ENCODE measurements around the gene IKBKE. TPM values are rescaled to one million over a fixed set of nuclear protein-coding genes. Genes with fewer than 3 reads are reported as not detected.

IKBKE gene
- total RNA-seq, 2 donors from 2014 or later, result 5.0 to 8.5 TPM

- H3K4me1 Mint-ChIP-seq, result no peaks in the 10 kb centered on the region
Observed at GRCh38 chr1:206495493-206496046, 25.3 kb downstream of the IKBKE start.

GRCh38 chr1:206496131-206496793 lies 26.0 kb downstream of the IKBKE start:
- Histone ChIP-seq H3K4me1 (ENCODE audit: control insufficient read depth, insufficient read depth, low read length) (no peaks in the 10 kb centered on the region), H3K27me3 (ENCODE audit: control insufficient read depth, insufficient read depth, low read length, poor library complexity, severe bottlenecking) (no peaks in the 10 kb centered on the region), H3K36me3 (ENCODE audit: control insufficient read depth, insufficient read depth, low read length) (no peaks in the 10 kb centered on the region), H3K9ac (ENCODE audit: extremely low read depth, low read length, poor library complexity, severe bottlenecking) (no peak overlapping the region), H3K4me3 (ENCODE audit: low read length) (no peak overlapping the region), H3K9me3 (ENCODE audit: control insufficient read depth, low read length) (no peaks in the 10 kb centered on the region), H3K27ac (ENCODE audit: low read depth, low read length) (no peak overlapping the region)
- Mint-ChIP-seq H3K36me3 (ENCODE audit: low read depth) (peaks cover 17% of the 10 kb centered on the region), H3K27me3 (ENCODE audit: insufficient read depth) (no peaks in the 10 kb centered on the region), H3K4me1 (peaks cover 4% of the 10 kb centered on the region), H3K9me3 (no peaks in the 10 kb centered on the region), H3K27ac (no peak overlapping the region), H3K4me3 (no peak overlapping the region)
- TF ChIP-seq CTCF (conservative IDR thresholded peaks at IDR 0.05), result no peak
- DNase-seq, result no peak
- 76 to 83% methylated on average over 2 to 6 of the region's 6 CpGs for WGBS, 2 experiments (ENCODE audit: insufficient coverage in 1 of 2, insufficient read length in 1 of 2)

More at GRCh38 chr1:206495493-206496046, 25.3 kb downstream of the IKBKE start:
- no peaks in the 10 kb centered on the region for H3K36me3 ChIP-seq (ENCODE audit: control insufficient read depth, insufficient read depth, low read length)
- Mint-ChIP-seq H3K9me3 (no peaks in the 10 kb centered on the region), H3K27me3 (ENCODE audit: insufficient read depth) (no peaks in the 10 kb centered on the region), H3K4me3 (no peak overlapping the region), H3K36me3 (ENCODE audit: low read depth) (peaks cover 19% of the 10 kb centered on the region), H3K27ac (no peak overlapping the region)
- no peak overlapping the region for H3K27ac ChIP-seq (ENCODE audit: low read depth, low read length)
- TF ChIP-seq CTCF (conservative IDR thresholded peaks at IDR 0.05), result no peak
- H3K27me3 ChIP-seq (ENCODE audit: control insufficient read depth, insufficient read depth, low read length, poor library complexity, severe bottlenecking), result no peaks in the 10 kb centered on the region
- no peaks in the 10 kb centered on the region for H3K9me3 ChIP-seq (ENCODE audit: control insufficient read depth, low read length)
- WGBS, 2 experiments (ENCODE audit: insufficient coverage in 1 of 2, insufficient read length in 1 of 2), result 82% methylated on average over 3 of the region's 3 CpGs
- DNase-seq, result no peak
- H3K4me1 ChIP-seq (ENCODE audit: control insufficient read depth, insufficient read depth, low read length), result no peaks in the 10 kb centered on the region
- H3K9ac ChIP-seq (ENCODE audit: extremely low read depth, low read length, poor library complexity, severe bottlenecking), result no peak overlapping the region
- no peak overlapping the region for H3K4me3 ChIP-seq (ENCODE audit: low read length)

- H3K4me3 ChIP-seq (ENCODE audit: low read length), result no peak overlapping the region
- WGBS, 2 experiments (ENCODE audit: insufficient coverage in 1 of 2, insufficient read length in 1 of 2), result 76 to 89% methylated on average over 3 to 4 of the region's 4 CpGs
- Mint-ChIP-seq H3K4me3 (no peak overlapping the region), H3K27ac (no peak overlapping the region), H3K9me3 (no peaks in the 10 kb centered on the region), H3K4me1 (peaks cover 4% of the 10 kb centered on the region), H3K27me3 (ENCODE audit: insufficient read depth) (peaks cover 5% of the 10 kb centered on the region), H3K36me3 (ENCODE audit: low read depth) (peaks cover 8% of the 10 kb centered on the region)
- H3K27me3 ChIP-seq (ENCODE audit: control insufficient read depth, insufficient read depth, low read length, poor library complexity, severe bottlenecking), result peaks cover 2% of the 10 kb centered on the region
- no peak for TF ChIP-seq CTCF (conservative IDR thresholded peaks at IDR 0.05)
- no peak overlapping the region for H3K27ac ChIP-seq (ENCODE audit: low read depth, low read length)
- H3K9me3 ChIP-seq (ENCODE audit: control insufficient read depth, low read length), result no peaks in the 10 kb centered on the region
- no peaks in the 10 kb centered on the region for H3K4me1 ChIP-seq (ENCODE audit: control insufficient read depth, insufficient read depth, low read length)
- DNase-seq, result no peak
- no peaks in the 10 kb centered on the region for H3K36me3 ChIP-seq (ENCODE audit: control insufficient read depth, insufficient read depth, low read length)
- no peak overlapping the region for H3K9ac ChIP-seq (ENCODE audit: extremely low read depth, low read length, poor library complexity, severe bottlenecking)
Observed at GRCh38 chr1:206497363-206497762, 27.1 kb downstream of the IKBKE start.
